ENCODE results near the gene MZF1.

MZF1 gene

GRCh38 chr19:58561373-58562121 lies 11.6 kb downstream of the MZF1 start:
- no peak for TF ChIP-seq ZNF76 (tag by site-specific recombination; IDR thresholded peaks at IDR 0.05; ENCODE audit: borderline replicate concordance, low read depth)
- 0 out of 2 replicates have a peak, but pooled peaks have one; percentile 13 for TF ChIP-seq HOXD13 (CRISPR knock-in tag; IDR thresholded peaks at IDR 0.05; ENCODE audit: borderline replicate concordance)
- no peak for TF ChIP-seq ZNF280C (tag by site-specific recombination; IDR thresholded peaks at IDR 0.05)
- TF ChIP-seq PBX3 (CRISPR knock-in tag; IDR thresholded peaks at IDR 0.05), result 0 out of 2 replicates have a peak, but pooled peaks have one; percentile 45
- TF ChIP-seq ZNF157 (tag by site-specific recombination; IDR thresholded peaks at IDR 0.05), result no peak
- TF ChIP-seq ZNF692 (tag by site-specific recombination; IDR thresholded peaks at IDR 0.05), result no peak
- no peak for TF ChIP-seq YY1 (tag by site-specific recombination; IDR thresholded peaks at IDR 0.05)
- Histone ChIP-seq H3K36me3 (ENCODE audit: control insufficient read depth in 2 of 2, insufficient read depth in 1 of 2, low read length in 2 of 2) (peaks cover 5 to 34% of the 10 kb centered on the region in 2 experiments), H3K4me3 (ENCODE audit: low read depth, low read length) (no peak overlapping the region), H3K27ac (ENCODE audit: extremely low read depth, low read depth, low read length) (no peak overlapping the region), H3K4me1 (ENCODE audit: control insufficient read depth, insufficient read depth, low read length) (peaks cover 10% of the 10 kb centered on the region; the same call in 1 of the 2 replicates), H3K9me3 (ENCODE audit: control insufficient read depth, insufficient read depth, low read depth, low read length) (no peaks in the 10 kb centered on the region)
- CTCF ChIA-PET, result interaction anchor here (0.6 to 2.0 kb wide), 2 partner anchors 41 to 42 kb away, joined by 3 to 5 read pairs; partner anchors contain the start of gene ZBTB45
- POLR2A ChIA-PET, result interaction anchor here (2.1 to 3.6 kb wide), 6 partner anchors 9 to 42 kb away, joined by 4 to 19 read pairs (median 16); partner anchors contain the start of genes MZF1, TRIM28 and ZBTB45

GRCh38 chr19:58560921-58561320 lies 12.2 kb downstream of the MZF1 start:
- peaks cover 10% of the 10 kb centered on the region; the same call in 1 of the 2 replicates for H3K4me1 ChIP-seq (ENCODE audit: control insufficient read depth, insufficient read depth, low read length)
- TF ChIP-seq ZNF600 (tag by site-specific recombination; IDR thresholded peaks at IDR 0.05) (no peak), ZNF112 (tag by site-specific recombination; IDR thresholded peaks at IDR 0.05) (no peak), BCL11B (tag by site-specific recombination; IDR thresholded peaks at IDR 0.05; ENCODE audit: low read depth) (no peak), ZFP37 (tag by site-specific recombination; IDR thresholded peaks at IDR 0.05) (no peak), GFI1B (tag by site-specific recombination; IDR thresholded peaks at IDR 0.05) (no peak), ZNF704 (tag by site-specific recombination; IDR thresholded peaks at IDR 0.05) (no peak), SP7 (tag by site-specific recombination; IDR thresholded peaks at IDR 0.05) (no peak)
- TF ChIP-seq, protein P1, sequence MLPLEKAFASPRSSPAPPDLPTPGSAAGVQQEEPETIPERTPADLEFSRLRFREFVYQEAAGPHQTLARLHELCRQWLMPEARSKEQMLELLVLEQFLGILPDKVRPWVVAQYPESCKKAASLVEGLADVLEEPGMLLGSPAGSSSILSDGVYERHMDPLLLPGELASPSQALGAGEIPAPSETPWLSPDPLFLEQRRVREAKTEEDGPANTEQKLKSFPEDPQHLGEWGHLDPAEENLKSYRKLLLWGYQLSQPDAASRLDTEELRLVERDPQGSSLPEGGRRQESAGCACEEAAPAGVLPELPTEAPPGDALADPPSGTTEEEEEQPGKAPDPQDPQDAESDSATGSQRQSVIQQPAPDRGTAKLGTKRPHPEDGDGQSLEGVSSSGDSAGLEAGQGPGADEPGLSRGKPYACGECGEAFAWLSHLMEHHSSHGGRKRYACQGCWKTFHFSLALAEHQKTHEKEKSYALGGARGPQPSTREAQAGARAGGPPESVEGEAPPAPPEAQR (tag by site-specific recombination; IDR thresholded peaks at IDR 0.05), result no peak
- H3K27ac ChIP-seq (ENCODE audit: extremely low read depth, low read depth, low read length), result no peak overlapping the region
- H3K36me3 ChIP-seq (ENCODE audit: control insufficient read depth in 2 of 2, insufficient read depth in 1 of 2, low read length in 2 of 2), result peaks cover 9 to 40% of the 10 kb centered on the region in 2 experiments
- POLR2A ChIA-PET, result interaction anchor here (2.1 to 3.6 kb wide), 6 partner anchors 8 to 41 kb away, joined by 4 to 19 read pairs (median 16); partner anchors contain the start of genes MZF1, TRIM28 and ZBTB45
- H3K4me3 ChIP-seq (ENCODE audit: low read depth, low read length), result no peak overlapping the region
- CTCF ChIA-PET, result no interaction called here
- no peaks in the 10 kb centered on the region for H3K9me3 ChIP-seq (ENCODE audit: control insufficient read depth, insufficient read depth, low read depth, low read length)
